ENCODE measurements around the gene SEPTIN6.

Gene SEPTIN6

GRCh38 chrX:119693040-119693995, at the start of gene SEPTIN6:
Gene SEPTIN6, minus strand, starts transcription at chrX:119693168. Its CDS starts 63 bp downstream, at chrX:119693105.
- DNase-seq (ENCODE audit: low read depth, low spot score): peak; percentile 28

- no peak for DNase-seq (ENCODE audit: low read depth, low spot score)
Observed at GRCh38 chrX:119738742-119739141, 45.8 kb upstream of the SEPTIN6 start.

GRCh38 chrX:119736206-119736764, 43.3 kb upstream of the SEPTIN6 start:
- no peak for DNase-seq (ENCODE audit: low read depth, low spot score)

GRCh38 chrX:119735467-119735866, 42.5 kb upstream of the SEPTIN6 start:
- DNase-seq (ENCODE audit: low read depth, low spot score): no peak

- DNase-seq (ENCODE audit: low read depth, low spot score): no peak
Observed at GRCh38 chrX:119734897-119735339, 42.0 kb upstream of the SEPTIN6 start.

GRCh38 chrX:119729408-119730201, 36.6 kb upstream of the SEPTIN6 start:
- DNase-seq (ENCODE audit: low read depth, low spot score): peak; percentile 17

- DNase-seq (ENCODE audit: low read depth, low spot score): no peak
Observed at GRCh38 chrX:119728487-119728886, 35.5 kb upstream of the SEPTIN6 start.

- DNase-seq (ENCODE audit: low read depth, low spot score): no peak
Observed at GRCh38 chrX:119726900-119727555, 34.1 kb upstream of the SEPTIN6 start.

GRCh38 chrX:119721926-119722325, 29.0 kb upstream of the SEPTIN6 start:
- no peak for DNase-seq (ENCODE audit: low read depth, low spot score)

GRCh38 chrX:119721487-119721886, 28.5 kb upstream of the SEPTIN6 start:
- DNase-seq (ENCODE audit: low read depth, low spot score): no peak

- DNase-seq (ENCODE audit: low read depth, low spot score): no peak
Observed at GRCh38 chrX:119709630-119710029, 16.7 kb upstream of the SEPTIN6 start.

- DNase-seq (ENCODE audit: low read depth, low spot score): no peak
Observed at GRCh38 chrX:119708936-119709335, 16.0 kb upstream of the SEPTIN6 start.

GRCh38 chrX:119706616-119707015, 13.6 kb upstream of the SEPTIN6 start:
- no peak for DNase-seq (ENCODE audit: low read depth, low spot score)

- peak; percentile 47 for DNase-seq (ENCODE audit: low read depth, low spot score)
Observed at GRCh38 chrX:119698845-119699244, 5.9 kb upstream of the SEPTIN6 start.

- no peak for DNase-seq (ENCODE audit: low read depth, low spot score)
Observed at GRCh38 chrX:119696251-119696890, 3.4 kb upstream of the SEPTIN6 start.

GRCh38 chrX:119695535-119696050, 2.6 kb upstream of the SEPTIN6 start:
- no peak for DNase-seq (ENCODE audit: low read depth, low spot score)

GRCh38 chrX:119694601-119695534, 1.9 kb upstream of the SEPTIN6 start:
- DNase-seq (ENCODE audit: low read depth, low spot score): no peak

- DNase-seq (ENCODE audit: low read depth, low spot score): no peak
Observed at GRCh38 chrX:119693996-119694451, 1.1 kb upstream of the SEPTIN6 start.

- DNase-seq (ENCODE audit: low read depth, low spot score): no peak
Observed at GRCh38 chrX:119692191-119693039, 553 bp downstream of the SEPTIN6 start.

All from iPS DF 19.7 (cell line).